ENCODE measurements around the gene ATP2B2.

ATP2B2 gene

GRCh38 chr3:10317311-10317960, 187.9 kb downstream of the ATP2B2 start:
- Mint-ChIP-seq H3K4me1 (peaks cover 36% of the 10 kb centered on the region), H3K9me3 (no peaks in the 10 kb centered on the region), H3K27ac (no peak overlapping the region), H3K36me3 (peaks cover 22% of the 10 kb centered on the region), H3K27me3 (no peaks in the 10 kb centered on the region), H3K4me3 (no peak overlapping the region)
- no peak for ATAC-seq

- H3K9me3 Mint-ChIP-seq, result no peaks in the 10 kb centered on the region
- no peaks in the 10 kb centered on the region for H3K27me3 Mint-ChIP-seq
- H3K27ac Mint-ChIP-seq, result no peak overlapping the region
- H3K4me3 Mint-ChIP-seq, result no peak overlapping the region
- H3K4me1 Mint-ChIP-seq, result peaks cover 21% of the 10 kb centered on the region
- H3K36me3 Mint-ChIP-seq, result peaks cover 38% of the 10 kb centered on the region
- no peak for ATAC-seq
Observed at GRCh38 chr3:10315771-10316344, 189.5 kb downstream of the ATP2B2 start.

GRCh38 chr3:10315101-10315500, 190.3 kb downstream of the ATP2B2 start:
- no peaks in the 10 kb centered on the region for H3K27me3 Mint-ChIP-seq
- no peak overlapping the region for H3K4me3 Mint-ChIP-seq
- H3K4me1 Mint-ChIP-seq, result peaks cover 18% of the 10 kb centered on the region
- H3K9me3 Mint-ChIP-seq, result no peaks in the 10 kb centered on the region
- H3K36me3 Mint-ChIP-seq, result peaks cover 45% of the 10 kb centered on the region
- H3K27ac Mint-ChIP-seq, result no peak overlapping the region
- no peak for ATAC-seq

- Mint-ChIP-seq H3K4me3 (no peak overlapping the region), H3K36me3 (peaks cover 59% of the 10 kb centered on the region), H3K4me1 (peaks cover under 1% of the 10 kb centered on the region), H3K27ac (no peak overlapping the region), H3K9me3 (no peaks in the 10 kb centered on the region), H3K27me3 (no peaks in the 10 kb centered on the region)
- no peak for ATAC-seq
Observed at GRCh38 chr3:10312861-10313260, 192.5 kb downstream of the ATP2B2 start.

- no peak for ATAC-seq
- Mint-ChIP-seq H3K36me3 (peaks cover 60% of the 10 kb centered on the region), H3K4me3 (no peak overlapping the region)
Observed at GRCh38 chr3:10312391-10312790, 193.0 kb downstream of the ATP2B2 start.

GRCh38 chr3:10311710-10312109, 193.7 kb downstream of the ATP2B2 start:
- no peak for ATAC-seq
- Mint-ChIP-seq H3K27me3 (no peaks in the 10 kb centered on the region), H3K4me3 (no peak overlapping the region), H3K27ac (no peak overlapping the region), H3K4me1 (no peaks in the 10 kb centered on the region), H3K9me3 (no peaks in the 10 kb centered on the region), H3K36me3 (peaks cover 62% of the 10 kb centered on the region)

More at GRCh38 chr3:10312391-10312790, 193.0 kb downstream of the ATP2B2 start:
- Mint-ChIP-seq H3K4me1 (no peaks in the 10 kb centered on the region), H3K27ac (no peak overlapping the region), H3K9me3 (no peaks in the 10 kb centered on the region), H3K27me3 (no peaks in the 10 kb centered on the region)

GRCh38 chr3:10310578-10310977, 194.8 kb downstream of the ATP2B2 start:
- no peak for ATAC-seq
- Mint-ChIP-seq H3K27me3 (no peaks in the 10 kb centered on the region), H3K9me3 (no peaks in the 10 kb centered on the region), H3K36me3 (peaks cover 69% of the 10 kb centered on the region), H3K27ac (peak overlapping the region; percentile 47), H3K4me1 (no peaks in the 10 kb centered on the region), H3K4me3 (no peak overlapping the region)

- Mint-ChIP-seq H3K4me1 (no peaks in the 10 kb centered on the region), H3K27me3 (no peaks in the 10 kb centered on the region)
Observed at GRCh38 chr3:10309736-10310135, 195.7 kb downstream of the ATP2B2 start.

GRCh38 chr3:10308678-10309077, 196.7 kb downstream of the ATP2B2 start:
- no peaks in the 10 kb centered on the region for H3K9me3 Mint-ChIP-seq
- H3K27ac Mint-ChIP-seq, result no peak overlapping the region
- peaks cover 72% of the 10 kb centered on the region for H3K36me3 Mint-ChIP-seq
- no peak for ATAC-seq
- H3K4me3 Mint-ChIP-seq, result no peak overlapping the region
- no peaks in the 10 kb centered on the region for H3K4me1 Mint-ChIP-seq
- H3K27me3 Mint-ChIP-seq, result no peaks in the 10 kb centered on the region

More at GRCh38 chr3:10309736-10310135, 195.7 kb downstream of the ATP2B2 start:
- ATAC-seq, result no peak
- Mint-ChIP-seq H3K27ac (peak overlapping the region; percentile 47), H3K36me3 (peaks cover 72% of the 10 kb centered on the region), H3K9me3 (no peaks in the 10 kb centered on the region), H3K4me3 (no peak overlapping the region)

- H3K9me3 Mint-ChIP-seq, result no peaks in the 10 kb centered on the region
- H3K27ac Mint-ChIP-seq, result peak overlapping the region; percentile 2
- peaks cover 77% of the 10 kb centered on the region for H3K36me3 Mint-ChIP-seq
- no peaks in the 10 kb centered on the region for H3K4me1 Mint-ChIP-seq
- H3K27me3 Mint-ChIP-seq, result no peaks in the 10 kb centered on the region
- ATAC-seq, result no peak
- H3K4me3 Mint-ChIP-seq, result no peak overlapping the region
Observed at GRCh38 chr3:10306156-10306555, 199.2 kb downstream of the ATP2B2 start.

GRCh38 chr3:10305331-10305902, 200.0 kb downstream of the ATP2B2 start:
- no peaks in the 10 kb centered on the region for H3K4me1 Mint-ChIP-seq
- no peak overlapping the region for H3K4me3 Mint-ChIP-seq
- ATAC-seq, result no peak
- peak overlapping the region; percentile 2 for H3K27ac Mint-ChIP-seq
- H3K27me3 Mint-ChIP-seq, result no peaks in the 10 kb centered on the region
- no peaks in the 10 kb centered on the region for H3K9me3 Mint-ChIP-seq
- H3K36me3 Mint-ChIP-seq, result peaks cover 75% of the 10 kb centered on the region

- H3K36me3 Mint-ChIP-seq, result peaks cover 72% of the 10 kb centered on the region
- no peak overlapping the region for H3K27ac Mint-ChIP-seq
- H3K9me3 Mint-ChIP-seq, result no peaks in the 10 kb centered on the region
- H3K27me3 Mint-ChIP-seq, result no peaks in the 10 kb centered on the region
- ATAC-seq, result no peak
- H3K4me3 Mint-ChIP-seq, result no peak overlapping the region
- peaks cover 1% of the 10 kb centered on the region for H3K4me1 Mint-ChIP-seq
Observed at GRCh38 chr3:10304905-10305304, 200.5 kb downstream of the ATP2B2 start.

- Mint-ChIP-seq H3K9me3 (no peaks in the 10 kb centered on the region), H3K4me3 (no peak overlapping the region), H3K36me3 (peaks cover 69% of the 10 kb centered on the region), H3K27me3 (no peaks in the 10 kb centered on the region), H3K27ac (no peak overlapping the region), H3K4me1 (peaks cover 9% of the 10 kb centered on the region)
- ATAC-seq, result no peak
Observed at GRCh38 chr3:10303785-10304184, 201.6 kb downstream of the ATP2B2 start.

- Mint-ChIP-seq H3K36me3 (peaks cover 63% of the 10 kb centered on the region), H3K27ac (peak overlapping the region; percentile 51), H3K4me1 (peaks cover 9% of the 10 kb centered on the region), H3K4me3 (no peak overlapping the region), H3K9me3 (no peaks in the 10 kb centered on the region), H3K27me3 (no peaks in the 10 kb centered on the region)
- ATAC-seq, result no peak
Observed at GRCh38 chr3:10303105-10303504, 202.3 kb downstream of the ATP2B2 start.

GRCh38 chr3:10300087-10300486, 205.3 kb downstream of the ATP2B2 start:
- ATAC-seq, result no peak
- no peaks in the 10 kb centered on the region for H3K9me3 Mint-ChIP-seq
- no peaks in the 10 kb centered on the region for H3K27me3 Mint-ChIP-seq
- peaks cover 56% of the 10 kb centered on the region for H3K36me3 Mint-ChIP-seq
- no peak overlapping the region for H3K4me3 Mint-ChIP-seq
- H3K27ac Mint-ChIP-seq, result peak overlapping the region; percentile 71
- H3K4me1 Mint-ChIP-seq, result peaks cover 9% of the 10 kb centered on the region

GRCh38 chr3:10299679-10300078, 205.7 kb downstream of the ATP2B2 start:
- no peak overlapping the region for H3K4me3 Mint-ChIP-seq
- H3K9me3 Mint-ChIP-seq, result no peaks in the 10 kb centered on the region
- peak; percentile 47 for ATAC-seq
- peak overlapping the region; percentile 71 for H3K27ac Mint-ChIP-seq
- peaks cover 9% of the 10 kb centered on the region for H3K4me1 Mint-ChIP-seq
- no peaks in the 10 kb centered on the region for H3K27me3 Mint-ChIP-seq
- H3K36me3 Mint-ChIP-seq, result peaks cover 56% of the 10 kb centered on the region

Data from stimulated activated memory B cell treated with anti-CD40 and anti-IgM and Interleukin-4, amounts not matched to agents 10 μg/mL and 1 μg/mL and 100 μg/mL, for 72 hours (primary cell).